ACC112 (cell line): Measurements from ENCODE around the gene SOX6.
"Not testable (repeated sequence)": the region's sequence is repeated elsewhere in the genome, so short reads cannot be mapped to it uniquely, and the experiment has no call there.

Experiments used
- H2AFZ ChIP-seq: fragments of 200-600 bp; sonication (generic); one replicate; pipeline ENCODE4 v1.6.0; 2017; ENCODE audit warnings: antibody characterized with exemption, low read length; ENCODE audit not compliant: unreplicated experiment
- H3K27ac ChIP-seq: fragments of 200-600 bp; sonication (generic); 2 replicates; pipeline ENCODE4 v1.5.1; 2014; ENCODE audit warnings: low read depth, mild to moderate bottlenecking, antibody characterized with exemption, low read length, moderate library complexity
- H3K27me3 ChIP-seq: fragments of 200-600 bp; sonication (generic); 2 replicates; pipeline ENCODE4 v1.6.1; 2014; ENCODE audit warnings: mild to moderate bottlenecking, antibody characterized with exemption, low read length, moderate library complexity, mixed read lengths; ENCODE audit not compliant: insufficient read depth
- H3K36me3 ChIP-seq: fragments of 200-600 bp; sonication (generic); 2 replicates; pipeline ENCODE4 v1.6.1; 2016; ENCODE audit warnings: mild to moderate bottlenecking, antibody characterized with exemption, low read length, moderate library complexity, mixed read lengths; ENCODE audit not compliant: insufficient read depth
- H3K4me1 ChIP-seq: fragments of 200-600 bp; sonication (generic); one replicate; pipeline ENCODE4 v1.6.1; 2016; ENCODE audit warnings: low read length, mixed read lengths; ENCODE audit not compliant: insufficient read depth, unreplicated experiment, control insufficient read depth
- H3K4me3 ChIP-seq: fragments of 200-600 bp; sonication (generic); 2 replicates; pipeline ENCODE4 v1.5.1; 2014; ENCODE audit warnings: mild to moderate bottlenecking, low read depth, low read length
- H3K79me2 ChIP-seq: fragments of 200-600 bp; sonication (generic); one replicate; pipeline ENCODE4 v1.6.0; 2016; ENCODE audit warnings: low read length; ENCODE audit not compliant: control insufficient read depth, unreplicated experiment, insufficient read depth

The SOX6 gene

GRCh38 chr11:16356057-16356760, at the start of gene SOX6:
Gene SOX6, minus strand, starts transcription at chr11:16356546. Its CDS starts 15,298 bp downstream, at chr11:16341248.
- H3K36me3 ChIP-seq, result no peaks in the 10 kb centered on the region
- H3K79me2 ChIP-seq, result no peaks in the 10 kb centered on the region
- no peaks in the 10 kb centered on the region for H3K4me1 ChIP-seq
- H2AFZ ChIP-seq, result no peak within 1 kb of the TSS
- H3K27ac ChIP-seq, result no peak within 1 kb of the TSS
- peaks cover 4% of the 10 kb centered on the region; the same call in 1 of the 2 replicates for H3K27me3 ChIP-seq
- no peak within 1 kb of the TSS for H3K4me3 ChIP-seq

DNA sequence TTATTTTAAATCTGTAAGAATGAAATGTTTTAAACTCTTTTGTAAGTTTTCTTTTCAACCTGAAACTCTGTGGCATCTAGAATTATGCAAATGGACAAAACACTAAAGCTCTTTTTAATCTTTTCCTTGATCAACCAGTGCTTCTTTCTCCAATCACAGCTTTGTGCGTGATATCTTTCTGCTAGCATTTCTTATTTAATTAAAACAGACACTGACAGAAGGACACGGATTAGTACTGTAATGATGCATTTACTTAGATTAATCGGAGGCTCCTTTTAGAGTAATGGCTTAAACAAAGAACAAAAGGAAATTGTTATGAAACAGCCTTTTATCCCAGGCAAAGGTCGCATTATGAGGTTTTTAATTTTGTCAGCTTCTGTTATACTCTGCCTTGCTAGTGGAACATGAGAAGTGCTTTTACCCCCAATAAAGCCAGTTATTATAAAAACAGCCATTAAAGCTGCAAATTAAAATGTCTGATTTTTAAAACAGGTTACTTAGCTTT, 48.5 kb upstream of the SOX6 start:
- Histone ChIP-seq H3K27me3 (peaks cover 9% of the 10 kb centered on the region), H2AFZ (no peak overlapping the region), H3K4me3 (no peak overlapping the region)

GRCh38 chr11:16403851-16404250, 47.5 kb upstream of the SOX6 start:
- no peaks in the 10 kb centered on the region for H3K79me2 ChIP-seq
- H3K27ac ChIP-seq, result no peak overlapping the region
- H3K27me3 ChIP-seq, result peaks cover 9% of the 10 kb centered on the region
- H3K4me3 ChIP-seq, result no peak overlapping the region
- H3K4me1 ChIP-seq, result no peaks in the 10 kb centered on the region
- no peak overlapping the region for H2AFZ ChIP-seq
- no peaks in the 10 kb centered on the region for H3K36me3 ChIP-seq

More for the DNA sequence above, 48.5 kb upstream of the SOX6 start:
- Histone ChIP-seq H3K36me3 (no peaks in the 10 kb centered on the region), H3K4me1 (no peaks in the 10 kb centered on the region), H3K27ac (no peak overlapping the region), H3K79me2 (no peaks in the 10 kb centered on the region)

- H3K36me3 ChIP-seq, result no peaks in the 10 kb centered on the region
- H3K27ac ChIP-seq, result no peak overlapping the region
- no peak overlapping the region for H2AFZ ChIP-seq
- H3K4me3 ChIP-seq, result no peak overlapping the region
- no peaks in the 10 kb centered on the region for H3K79me2 ChIP-seq
- peaks cover 9% of the 10 kb centered on the region for H3K27me3 ChIP-seq
- H3K4me1 ChIP-seq, result no peaks in the 10 kb centered on the region
These were observed 47.1 kb upstream of the SOX6 start for GRCh38 chr11:16403448-16403803.

DNA sequence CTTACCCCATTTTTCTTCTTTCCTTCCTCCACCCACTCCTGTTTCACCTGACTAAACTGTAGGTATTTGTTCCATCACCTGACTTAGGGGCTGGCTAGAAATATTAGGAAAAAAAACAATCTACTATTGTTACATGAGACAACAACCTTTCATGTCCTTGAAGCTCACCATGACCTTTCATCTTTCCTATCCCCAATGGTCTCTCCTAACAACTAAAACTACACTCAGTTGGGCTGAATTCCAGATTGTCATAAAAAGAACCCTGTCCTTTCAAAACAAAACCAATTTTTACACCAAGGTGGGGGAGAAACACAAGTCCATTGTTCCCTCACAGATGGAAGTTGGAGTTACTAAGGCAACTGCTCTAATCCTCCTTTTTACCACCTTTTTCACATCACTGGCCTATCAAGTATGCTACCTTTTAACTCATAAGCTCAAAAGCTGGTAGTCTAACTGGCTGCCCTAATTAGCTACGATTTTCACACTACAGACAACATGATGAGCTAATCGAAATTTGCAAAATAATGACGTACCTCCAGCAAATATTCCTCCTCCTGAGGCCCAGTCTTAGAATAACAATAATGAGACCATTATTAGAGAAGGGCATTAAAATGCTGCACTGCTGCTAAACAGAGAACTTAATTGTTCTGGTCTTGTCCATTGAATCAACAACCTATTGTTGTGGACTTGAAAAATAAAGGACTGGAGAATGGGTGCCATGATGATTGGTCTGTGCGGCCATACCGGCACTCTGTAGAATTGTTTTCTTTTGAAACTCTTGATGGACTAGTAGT, 46.5 kb upstream of the SOX6 start:
- no peaks in the 10 kb centered on the region for H3K4me1 ChIP-seq
- H3K27ac ChIP-seq, result no peak overlapping the region
- no peak overlapping the region for H3K4me3 ChIP-seq
- H3K36me3 ChIP-seq, result no peaks in the 10 kb centered on the region
- peaks cover 9% of the 10 kb centered on the region for H3K27me3 ChIP-seq
- H3K79me2 ChIP-seq, result no peaks in the 10 kb centered on the region
- H2AFZ ChIP-seq, result no peak overlapping the region

GRCh38 chr11:16397390-16397789, 41.0 kb upstream of the SOX6 start:
- Histone ChIP-seq H3K27ac (no peak overlapping the region), H3K79me2 (no peaks in the 10 kb centered on the region), H3K36me3 (no peaks in the 10 kb centered on the region), H3K27me3 (peaks cover 3% of the 10 kb centered on the region; the same call in 1 of the 2 replicates), H3K4me1 (no peaks in the 10 kb centered on the region), H2AFZ (no peak overlapping the region), H3K4me3 (no peak overlapping the region)

- Histone ChIP-seq H3K79me2 (no peaks in the 10 kb centered on the region), H3K36me3 (no peaks in the 10 kb centered on the region), H3K27me3 (no peaks in the 10 kb centered on the region; the same call in 1 of the 2 replicates), H3K4me1 (no peaks in the 10 kb centered on the region), H3K27ac (no peak overlapping the region), H3K4me3 (no peak overlapping the region), H2AFZ (no peak overlapping the region)
These were observed 39.3 kb upstream of the SOX6 start for GRCh38 chr11:16395601-16396000.

DNA sequence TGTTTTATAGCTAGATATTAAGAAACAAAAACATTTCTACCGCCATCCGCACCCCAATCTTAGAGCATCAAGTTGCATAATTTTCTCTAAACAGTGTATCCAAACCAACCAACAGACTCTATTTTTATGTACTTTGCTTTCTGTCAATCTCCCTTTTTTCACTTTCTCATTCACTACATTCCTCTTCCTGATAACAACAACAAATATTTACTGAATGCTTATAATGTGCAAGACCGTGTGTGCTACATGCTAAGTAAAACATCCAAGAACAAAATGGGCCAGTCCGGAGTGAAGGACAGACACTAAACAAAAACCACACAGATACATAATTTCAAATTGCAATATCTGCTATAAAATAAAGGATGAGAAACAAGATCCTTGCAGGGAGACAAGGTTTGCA, 38.6 kb upstream of the SOX6 start:
- no peaks in the 10 kb centered on the region for H3K79me2 ChIP-seq
- H3K27ac ChIP-seq, result no peak overlapping the region
- no peaks in the 10 kb centered on the region for H3K36me3 ChIP-seq
- no peak overlapping the region for H3K4me3 ChIP-seq
- no peak overlapping the region for H2AFZ ChIP-seq
- H3K27me3 ChIP-seq, result no peaks in the 10 kb centered on the region; the same call in 1 of the 2 replicates
- no peaks in the 10 kb centered on the region for H3K4me1 ChIP-seq

GRCh38 chr11:16393340-16393739, 37.0 kb upstream of the SOX6 start:
- H3K4me1 ChIP-seq, result no peaks in the 10 kb centered on the region
- H3K27me3 ChIP-seq, result no peaks in the 10 kb centered on the region; the same call in 1 of the 2 replicates
- H3K27ac ChIP-seq, result no peak overlapping the region
- no peak overlapping the region for H3K4me3 ChIP-seq
- H3K36me3 ChIP-seq, result no peaks in the 10 kb centered on the region
- H3K79me2 ChIP-seq, result no peaks in the 10 kb centered on the region
- no peak overlapping the region for H2AFZ ChIP-seq

- no peak overlapping the region for H3K27ac ChIP-seq
- H3K79me2 ChIP-seq, result no peaks in the 10 kb centered on the region
- no peak overlapping the region for H3K4me3 ChIP-seq
- no peaks in the 10 kb centered on the region for H3K4me1 ChIP-seq
- H3K27me3 ChIP-seq, result no peaks in the 10 kb centered on the region; the same call in 1 of the 2 replicates
- no peak overlapping the region for H2AFZ ChIP-seq
- no peaks in the 10 kb centered on the region for H3K36me3 ChIP-seq
These were observed 36.3 kb upstream of the SOX6 start for GRCh38 chr11:16392616-16393015.

DNA sequence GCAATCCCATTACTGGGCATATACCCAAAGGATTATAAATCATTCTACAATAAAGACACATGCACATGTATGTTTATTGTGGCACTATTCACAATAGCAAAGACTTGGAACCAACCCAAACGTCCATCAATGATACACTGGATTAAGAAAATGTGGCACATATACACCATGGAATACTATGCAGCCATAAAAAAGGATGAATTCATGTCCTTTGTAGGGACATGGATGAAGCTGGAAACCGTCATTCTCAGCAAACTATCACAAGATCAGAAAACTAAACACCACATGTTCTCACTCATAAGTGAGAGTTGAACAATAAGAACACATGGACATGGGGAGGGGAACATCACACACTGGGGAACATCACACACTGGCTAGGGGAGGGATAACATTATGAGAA, 34.5 kb upstream of the SOX6 start:
- not testable (repeated sequence) for H3K79me2 ChIP-seq, H2AFZ ChIP-seq

More for the DNA sequence above, 34.5 kb upstream of the SOX6 start:
- H3K4me1 ChIP-seq, H3K36me3 ChIP-seq, H3K27me3 ChIP-seq, H3K27ac ChIP-seq, H3K4me3 ChIP-seq: not testable (repeated sequence)
